Measurements from ENCODE around the gene RIMKLB. TPM values are rescaled to one million over a fixed set of nuclear protein-coding genes. Genes with fewer than 3 reads are reported as not detected.
"Not testable (repeated sequence)": the region's sequence is repeated elsewhere in the genome, so short reads cannot be mapped to it uniquely, and the experiment has no call there.

RIMKLB gene
- total RNA-seq, 1 donor = 23.2 TPM

DNA sequence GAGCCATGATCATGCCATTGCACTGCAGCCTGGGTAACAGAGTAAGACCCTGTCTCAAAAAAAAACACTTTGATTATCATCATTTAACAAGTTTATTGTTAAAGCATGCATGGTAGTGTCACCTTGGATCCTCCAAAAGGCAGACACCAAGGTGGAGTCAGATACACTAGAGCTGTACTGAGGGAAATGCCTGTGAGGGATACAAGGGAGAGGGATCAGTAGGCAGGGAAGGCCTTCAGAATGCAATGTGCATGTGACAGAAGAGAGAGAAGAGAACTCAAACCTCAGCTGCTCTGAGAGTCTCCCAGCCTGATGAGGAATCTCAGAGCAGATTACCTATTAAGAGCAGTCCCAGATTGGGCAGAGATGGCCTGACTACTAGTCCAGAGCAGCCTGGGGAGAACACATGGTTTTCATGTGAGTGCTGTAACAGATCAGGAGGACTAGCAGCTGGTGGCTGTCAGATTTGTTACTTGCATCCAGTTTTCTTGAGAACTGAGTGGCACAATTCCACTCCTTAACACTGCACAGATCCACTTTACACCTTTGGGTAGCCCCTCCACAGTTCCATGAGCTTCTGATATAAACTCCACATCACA, 86.6 kb downstream of the RIMKLB start:
- TF ChIP-seq, protein P1, sequence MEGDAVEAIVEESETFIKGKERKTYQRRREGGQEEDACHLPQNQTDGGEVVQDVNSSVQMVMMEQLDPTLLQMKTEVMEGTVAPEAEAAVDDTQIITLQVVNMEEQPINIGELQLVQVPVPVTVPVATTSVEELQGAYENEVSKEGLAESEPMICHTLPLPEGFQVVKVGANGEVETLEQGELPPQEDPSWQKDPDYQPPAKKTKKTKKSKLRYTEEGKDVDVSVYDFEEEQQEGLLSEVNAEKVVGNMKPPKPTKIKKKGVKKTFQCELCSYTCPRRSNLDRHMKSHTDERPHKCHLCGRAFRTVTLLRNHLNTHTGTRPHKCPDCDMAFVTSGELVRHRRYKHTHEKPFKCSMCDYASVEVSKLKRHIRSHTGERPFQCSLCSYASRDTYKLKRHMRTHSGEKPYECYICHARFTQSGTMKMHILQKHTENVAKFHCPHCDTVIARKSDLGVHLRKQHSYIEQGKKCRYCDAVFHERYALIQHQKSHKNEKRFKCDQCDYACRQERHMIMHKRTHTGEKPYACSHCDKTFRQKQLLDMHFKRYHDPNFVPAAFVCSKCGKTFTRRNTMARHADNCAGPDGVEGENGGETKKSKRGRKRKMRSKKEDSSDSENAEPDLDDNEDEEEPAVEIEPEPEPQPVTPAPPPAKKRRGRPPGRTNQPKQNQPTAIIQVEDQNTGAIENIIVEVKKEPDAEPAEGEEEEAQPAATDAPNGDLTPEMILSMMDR (IDR thresholded peaks at IDR 0.05; ENCODE audit: insufficient read depth, low read length) = no peak
- no peak for DNase-seq (ENCODE audit: low read depth)

DNA sequence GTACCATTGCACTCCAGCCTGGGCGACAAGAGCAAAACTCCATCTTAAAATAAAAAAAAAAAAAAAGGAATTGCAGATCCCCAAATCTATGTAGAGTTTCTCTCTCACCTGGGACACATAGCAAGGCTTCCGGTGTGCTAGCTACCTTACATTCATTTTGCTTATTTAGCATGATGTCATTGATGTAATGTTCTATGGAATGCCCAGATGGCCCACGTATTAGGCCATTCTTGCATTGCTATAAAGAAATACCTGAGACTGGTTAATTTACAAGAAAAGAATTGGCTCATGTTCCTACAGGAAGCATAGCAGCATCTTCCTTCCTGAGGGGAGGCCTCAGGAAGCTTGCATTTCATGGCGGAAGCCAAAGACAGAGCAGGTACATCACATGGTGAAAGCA, 87.7 kb downstream of the RIMKLB start:
- no peak for DNase-seq (ENCODE audit: low read depth)
- TF ChIP-seq, protein P1 (IDR thresholded peaks at IDR 0.05; ENCODE audit: insufficient read depth, low read length) = no peak
- H3K4me3 ChIP-seq (ENCODE audit: low read depth, low read length) = no peak overlapping the region

More for the DNA sequence above, 86.6 kb downstream of the RIMKLB start:
- H3K4me3 ChIP-seq (ENCODE audit: low read depth, low read length) = no peak overlapping the region

DNA sequence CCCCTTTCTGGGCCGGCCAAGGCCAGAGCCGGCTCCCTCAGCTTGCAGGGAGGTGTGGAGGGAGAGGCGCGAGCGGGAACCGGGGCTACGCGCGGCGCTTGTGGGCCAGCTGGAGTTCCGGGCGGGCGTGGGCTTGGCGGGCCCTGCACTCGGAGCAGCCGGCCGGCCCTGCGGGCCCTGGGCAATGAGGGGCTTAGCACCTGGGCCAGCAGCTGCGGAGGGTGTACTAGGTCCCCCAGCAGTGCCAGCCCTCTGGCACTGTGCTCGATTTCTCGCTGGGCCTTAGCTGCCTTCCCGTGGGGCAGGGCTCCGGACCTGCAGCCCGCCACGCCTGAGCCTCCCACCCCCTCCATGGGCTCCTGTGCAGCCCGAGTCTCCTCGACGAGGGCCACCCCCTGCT, 89.4 kb downstream of the RIMKLB start:
- H3K4me3 ChIP-seq (ENCODE audit: low read depth, low read length) = not testable (repeated sequence)

DNA sequence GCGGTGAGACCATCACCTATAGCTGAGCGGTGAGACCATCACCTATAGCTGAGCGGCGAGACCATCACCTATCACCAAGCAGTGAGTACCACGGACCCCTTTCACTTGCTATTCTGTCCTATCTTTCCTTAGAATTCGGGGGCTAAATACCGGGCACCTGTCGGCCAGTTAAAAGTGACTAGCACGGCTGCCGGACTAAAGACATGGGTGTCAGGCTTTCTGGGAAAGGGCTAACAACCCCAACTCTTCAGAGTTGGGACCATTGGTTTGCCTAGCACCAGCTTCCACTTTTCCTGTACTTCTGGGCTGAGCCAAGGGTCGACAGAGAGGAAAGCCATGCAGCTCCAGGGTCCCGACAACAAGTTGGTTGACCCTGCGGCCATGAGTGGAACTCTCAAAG, 90.9 kb downstream of the RIMKLB start:
- not testable (repeated sequence) for H3K4me3 ChIP-seq (ENCODE audit: low read depth, low read length); DNase-seq (ENCODE audit: low read depth)

More for the DNA sequence above, 89.4 kb downstream of the RIMKLB start:
- DNase-seq (ENCODE audit: low read depth) = not testable (repeated sequence)

DNA sequence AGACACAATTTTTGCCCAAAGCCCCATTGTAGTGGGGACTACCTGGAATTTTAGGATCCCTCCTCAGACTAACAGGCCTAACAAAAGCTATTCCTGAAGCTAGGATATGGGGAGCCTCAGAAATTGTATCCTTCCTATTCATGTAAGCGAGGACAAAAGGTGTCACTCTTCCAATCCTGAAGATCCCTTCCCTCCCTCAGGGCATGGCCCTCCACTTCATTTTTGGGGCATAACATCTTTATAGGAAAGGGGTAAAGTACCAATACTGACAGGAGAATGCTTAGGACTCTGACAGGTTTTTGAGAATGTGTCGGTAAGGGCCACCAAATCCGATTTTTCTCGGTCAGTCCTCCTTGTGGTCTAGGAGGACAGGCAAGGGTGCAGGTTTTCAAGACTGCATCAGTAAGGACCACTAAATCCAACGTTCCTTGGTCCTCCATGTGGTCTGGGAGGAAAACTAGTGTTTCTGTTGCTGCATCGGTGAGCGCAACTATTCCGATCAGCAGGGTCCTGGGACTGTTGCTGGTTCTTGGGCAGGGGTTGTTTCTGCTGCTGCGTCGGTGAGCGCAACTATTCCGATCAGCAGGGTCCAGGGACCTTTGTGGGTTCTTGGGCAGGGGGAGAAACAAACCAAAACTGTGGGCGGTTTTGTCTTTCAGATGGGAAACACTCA, 91.7 kb downstream of the RIMKLB start:
- DNase-seq (ENCODE audit: low read depth); H3K4me3 ChIP-seq (ENCODE audit: low read depth, low read length): not testable (repeated sequence)

DNA sequence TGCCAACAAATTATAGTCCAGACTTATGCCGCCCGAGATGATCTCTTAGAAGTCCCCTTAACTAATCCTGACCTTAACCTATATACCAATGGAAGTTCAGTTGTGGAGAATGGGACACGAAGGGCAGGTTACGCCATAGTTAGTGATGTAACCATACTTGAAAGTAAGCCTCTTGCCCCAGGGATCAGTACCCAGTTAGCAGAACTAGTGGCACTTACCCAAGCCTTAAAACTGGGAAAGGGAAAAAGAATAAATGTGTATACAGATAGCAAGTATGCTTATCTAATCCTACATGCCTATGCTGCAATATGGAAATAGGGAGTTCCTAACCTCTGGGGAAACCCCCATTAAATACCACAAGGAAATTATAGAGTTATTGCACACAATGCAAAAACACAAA, 95.4 kb downstream of the RIMKLB start:
- DNase-seq (ENCODE audit: low read depth) = peak; percentile 7
- not testable (repeated sequence) for H3K4me3 ChIP-seq (ENCODE audit: low read depth, low read length)

DNA sequence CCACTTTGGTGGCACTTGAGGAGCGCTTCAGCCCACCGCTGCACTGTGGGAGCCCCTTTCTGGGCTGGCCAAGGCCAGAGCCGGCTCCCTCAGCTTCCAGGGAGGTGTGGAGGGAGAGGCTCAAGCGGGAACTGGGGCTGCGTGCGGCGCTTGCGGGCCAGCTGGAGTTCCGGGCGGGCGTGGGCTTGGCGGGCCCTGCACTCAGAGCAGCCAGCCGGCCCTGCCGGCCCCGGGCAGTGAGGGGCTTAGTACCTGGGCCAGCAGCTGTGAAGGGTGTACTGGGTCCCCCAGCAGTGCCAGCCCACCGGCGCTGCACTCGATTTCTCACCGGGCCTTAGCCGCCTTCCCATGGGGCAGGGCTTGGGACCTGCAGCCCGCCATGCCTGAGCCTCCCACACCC, 96.8 kb downstream of the RIMKLB start:
- DNase-seq (ENCODE audit: low read depth); H3K4me3 ChIP-seq (ENCODE audit: low read depth, low read length): not testable (repeated sequence)

DNA sequence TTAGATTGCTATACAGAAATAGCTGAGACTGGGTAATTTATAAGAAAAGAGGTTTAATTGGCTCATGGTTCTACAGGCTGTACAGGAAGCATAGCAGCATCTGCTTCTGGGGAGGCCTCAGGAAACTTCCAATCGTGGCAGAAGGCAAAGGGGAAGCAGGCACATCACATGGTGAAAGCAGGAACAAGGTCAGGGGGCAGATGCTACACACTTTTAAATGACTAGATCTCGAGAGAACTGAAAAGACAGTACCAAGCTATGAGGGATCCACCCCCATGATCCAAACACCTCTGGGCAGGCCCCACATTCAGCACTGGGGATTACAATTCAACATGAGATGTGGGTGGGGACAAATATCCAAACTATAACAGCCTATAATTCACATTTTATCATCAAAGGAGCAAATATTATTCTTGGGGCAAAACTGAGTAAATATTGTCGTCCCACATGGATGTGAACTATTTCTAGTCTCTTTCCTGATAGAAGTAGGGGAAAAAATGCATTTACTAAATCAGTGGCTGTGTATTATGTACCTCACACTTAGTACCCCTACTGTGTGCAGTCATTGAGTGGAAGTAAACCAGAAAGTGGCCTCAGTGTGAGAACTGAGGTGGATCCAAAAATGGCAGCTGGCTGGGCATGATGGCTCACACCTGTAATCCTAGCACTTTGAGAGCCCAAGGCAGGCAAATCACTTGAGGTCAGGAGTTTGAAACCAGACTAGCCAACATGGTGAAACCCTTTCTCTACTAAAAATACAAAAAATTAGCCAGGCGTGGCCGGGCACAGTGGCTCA, 99.2 kb downstream of the RIMKLB start:
- no peak overlapping the region for H3K4me3 ChIP-seq (ENCODE audit: low read depth, low read length)
- DNase-seq (ENCODE audit: low read depth) = no peak
- TF ChIP-seq, protein P1 (IDR thresholded peaks at IDR 0.05; ENCODE audit: insufficient read depth, low read length) = no peak

DNA sequence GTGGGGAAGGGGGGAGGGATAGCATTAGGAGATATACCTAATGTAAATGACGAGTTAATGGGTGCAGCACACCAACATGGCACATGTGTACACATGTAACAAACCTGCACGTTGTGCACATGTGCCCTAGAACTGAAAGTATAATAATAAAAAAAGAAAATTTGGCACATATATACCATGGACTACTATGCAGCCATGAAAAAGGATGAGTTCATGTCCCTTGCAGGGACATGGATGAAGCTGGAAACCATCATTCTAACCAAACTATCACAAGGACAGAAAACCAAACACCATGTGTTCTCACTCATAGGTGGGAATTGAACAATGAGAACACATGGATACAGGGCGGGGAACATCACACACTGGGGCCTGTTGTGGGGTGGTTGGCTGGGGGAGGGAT, 103.4 kb downstream of the RIMKLB start:
- not testable (repeated sequence) for H3K4me3 ChIP-seq (ENCODE audit: low read depth, low read length); DNase-seq (ENCODE audit: low read depth)

DNA sequence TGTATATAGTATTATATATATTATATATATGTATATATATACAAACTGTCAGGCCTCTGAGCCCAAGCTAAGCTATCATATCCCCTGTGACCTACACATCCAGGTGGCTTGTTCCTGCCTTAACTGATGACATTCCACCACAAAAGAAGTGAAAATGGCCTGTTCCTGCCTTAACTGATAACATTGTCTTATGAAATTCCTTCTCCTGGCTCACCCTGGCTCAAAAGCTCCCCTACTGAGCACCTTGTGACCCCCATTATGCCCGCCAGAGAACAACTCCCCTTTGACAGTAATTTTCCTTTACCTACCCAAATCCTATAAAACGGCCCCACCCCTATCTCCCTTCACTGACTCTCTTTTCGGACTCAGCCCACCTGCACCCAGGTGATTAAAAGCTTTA, 107.0 kb downstream of the RIMKLB start:
- not testable (repeated sequence) for H3K4me3 ChIP-seq (ENCODE audit: low read depth, low read length)

DNA sequence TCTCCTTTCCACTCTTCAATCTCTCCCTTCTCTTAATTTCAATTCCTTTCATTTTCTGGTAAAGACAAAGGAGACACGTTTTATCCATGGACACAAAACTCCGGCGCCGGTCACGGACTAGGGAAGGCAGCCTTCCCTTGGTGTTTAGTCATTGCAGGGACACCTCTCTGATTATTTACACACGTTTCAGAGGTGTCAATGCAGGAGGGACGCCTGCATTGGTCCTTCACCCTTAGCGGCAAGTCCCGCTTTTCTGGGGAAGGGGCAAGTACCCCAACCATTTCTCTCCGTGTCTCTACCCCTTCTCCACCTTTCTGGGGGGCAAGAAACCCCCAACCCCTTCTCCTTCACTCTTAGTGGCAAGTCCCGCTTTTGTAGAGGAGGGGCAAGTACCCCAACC, 107.7 kb downstream of the RIMKLB start:
- DNase-seq (ENCODE audit: low read depth); H3K4me3 ChIP-seq (ENCODE audit: low read depth, low read length): not testable (repeated sequence)

More for the DNA sequence above, 107.0 kb downstream of the RIMKLB start:
- not testable (repeated sequence) for DNase-seq (ENCODE audit: low read depth)

DNA sequence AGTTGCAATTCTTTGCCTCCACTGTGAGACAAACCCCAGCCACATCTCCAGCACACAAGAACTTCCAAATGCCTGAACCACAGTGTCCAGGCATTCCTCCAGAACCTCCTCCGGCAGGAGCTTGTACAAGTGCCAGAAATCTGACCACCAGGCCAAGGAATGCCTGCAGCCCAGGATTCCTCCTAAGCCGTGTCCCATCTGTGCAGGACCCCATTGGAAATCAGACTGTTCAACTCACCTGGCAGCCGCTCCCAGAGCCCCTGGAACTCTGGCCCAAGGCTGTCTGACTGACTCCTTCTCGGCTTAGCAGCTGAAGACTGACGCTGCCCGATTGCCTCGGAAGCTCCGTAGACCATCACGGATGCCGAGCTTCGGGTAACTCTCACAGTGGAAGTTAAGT, 109.3 kb downstream of the RIMKLB start:
- peak; percentile 33 for DNase-seq (ENCODE audit: low read depth)

DNA sequence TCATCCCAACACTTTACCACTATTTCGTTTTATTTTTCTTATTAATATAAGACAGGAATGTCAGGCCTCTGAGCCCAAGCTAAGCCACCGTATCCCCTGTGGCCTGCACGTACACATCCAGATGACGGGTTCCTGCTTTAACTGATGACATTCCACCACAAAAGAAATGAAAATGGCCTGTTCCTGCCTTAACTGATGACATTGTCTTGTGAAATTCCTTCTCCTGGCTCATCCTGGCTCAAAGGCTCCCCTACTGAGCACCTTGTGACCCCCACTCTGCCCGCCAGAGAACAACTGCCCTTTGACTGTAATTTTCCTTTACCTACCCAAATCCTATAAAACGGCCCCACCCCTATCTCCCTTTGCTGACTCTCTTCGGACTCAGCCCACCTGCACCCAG, 112.3 kb downstream of the RIMKLB start:
- H3K4me3 ChIP-seq (ENCODE audit: low read depth, low read length); DNase-seq (ENCODE audit: low read depth): not testable (repeated sequence)

More for the DNA sequence above, 109.3 kb downstream of the RIMKLB start:
- not testable (repeated sequence) for H3K4me3 ChIP-seq (ENCODE audit: low read depth, low read length)

Data from fibroblast of the aortic adventitia (primary cell).